Measurements from ENCODE around the gene SLC22A23.

SLC22A23 gene

GRCh38 chr6:3328145-3328544 lies 128.7 kb downstream of the SLC22A23 start:
- DNase-seq (ENCODE audit: low read depth in 1 of 2, low spot score in 1 of 2): no peak
- in situ Hi-C loops (cut with HindIII; ENCODE audit: low pct_unique_long_range_greater_than_20kb, low sequenced_read_pairs): no loop called here
- TF ChIP-seq JUND (IDR thresholded peaks at IDR 0.05; ENCODE audit: low read depth): no peak

DNA sequence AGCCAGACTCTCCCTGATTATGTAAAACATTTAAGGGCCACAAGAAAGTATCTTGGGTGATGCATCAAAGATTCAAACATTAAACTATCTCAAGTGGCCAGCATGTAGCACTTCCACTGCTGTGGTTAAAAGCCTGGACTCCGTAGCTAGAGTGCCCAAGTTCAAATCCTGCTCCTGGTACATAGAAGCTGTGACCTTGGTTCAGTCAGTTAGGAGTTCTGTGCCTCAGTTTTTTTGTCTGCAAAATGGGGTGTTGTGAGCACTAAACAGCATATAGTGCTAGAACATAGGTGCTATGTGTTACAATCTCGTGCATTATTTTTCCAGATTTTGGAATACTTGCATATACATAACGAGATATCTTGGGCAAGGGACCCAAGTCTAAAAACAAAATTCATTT lies 129.4 kb downstream of the SLC22A23 start:
- in situ Hi-C loops (cut with HindIII; ENCODE audit: low pct_unique_long_range_greater_than_20kb, low sequenced_read_pairs): no loop called here
- TF ChIP-seq JUND (IDR thresholded peaks at IDR 0.05; ENCODE audit: low read depth): no peak
- no peak for DNase-seq (ENCODE audit: low read depth in 1 of 2, low spot score in 1 of 2)

DNA sequence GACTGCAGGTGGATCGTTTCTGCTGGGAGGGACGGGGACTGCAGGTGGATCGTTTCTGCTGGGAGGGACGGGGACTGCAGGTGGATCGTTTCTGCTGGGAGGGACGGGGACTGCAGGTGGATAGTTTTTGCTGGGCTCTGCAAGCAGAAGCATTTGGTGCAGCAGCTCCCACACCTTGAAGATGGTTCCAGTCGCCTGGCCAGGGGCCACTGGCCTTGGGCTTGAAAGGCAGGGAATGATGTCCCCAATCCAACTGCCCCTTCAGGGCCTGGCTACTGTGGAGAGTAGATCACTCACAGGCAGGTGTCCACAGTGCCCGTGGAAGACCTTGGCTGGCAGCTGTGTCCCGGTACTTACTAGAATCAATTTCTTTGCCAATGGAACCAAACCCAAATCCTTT lies 129.9 kb downstream of the SLC22A23 start:
- in situ Hi-C loops (cut with HindIII; ENCODE audit: low pct_unique_long_range_greater_than_20kb, low sequenced_read_pairs): no loop called here
- DNase-seq (ENCODE audit: low read depth in 1 of 2, low spot score in 1 of 2): no peak
- TF ChIP-seq JUND (IDR thresholded peaks at IDR 0.05; ENCODE audit: low read depth): no peak

DNA sequence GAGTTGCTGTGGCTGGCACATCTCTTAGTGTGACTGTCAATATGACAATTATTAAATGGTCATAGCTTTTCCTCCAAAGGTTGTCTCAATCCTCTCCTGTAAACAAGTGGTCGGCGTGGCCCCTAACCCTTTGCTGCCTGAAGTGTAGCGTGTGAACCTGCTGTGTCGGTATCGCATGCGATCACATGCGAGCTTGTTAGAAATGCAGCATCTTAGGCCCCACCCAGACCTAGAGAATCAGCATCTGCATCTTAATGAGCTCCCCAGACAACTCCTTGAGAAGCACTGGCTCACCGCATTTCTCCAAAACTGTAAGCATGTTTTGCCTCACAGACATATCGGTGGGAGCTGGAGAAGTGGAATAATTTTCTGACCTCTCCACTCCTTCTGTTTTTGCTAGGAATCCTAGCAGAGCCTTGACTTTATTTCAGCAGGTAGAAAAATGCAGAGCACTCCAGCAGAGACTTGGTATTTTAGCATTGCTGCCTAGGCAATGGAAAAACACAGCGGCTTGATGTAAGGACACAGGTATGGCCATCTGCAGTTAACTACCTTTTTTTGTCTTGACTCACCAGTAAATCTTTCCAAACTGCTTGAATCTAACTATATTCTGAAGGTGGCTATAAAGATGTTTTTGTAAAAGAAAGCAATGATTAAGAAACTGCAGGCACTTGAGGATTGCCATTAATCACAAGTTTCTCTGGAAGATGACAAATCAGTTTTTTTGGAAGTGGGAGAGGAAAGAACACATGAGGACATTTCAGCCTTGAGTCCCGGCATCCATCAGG lies 130.5 kb downstream of the SLC22A23 start:
- no peak for DNase-seq (ENCODE audit: low read depth in 1 of 2, low spot score in 1 of 2)
- TF ChIP-seq JUND (IDR thresholded peaks at IDR 0.05; ENCODE audit: low read depth): no peak
- in situ Hi-C loops (cut with HindIII; ENCODE audit: low pct_unique_long_range_greater_than_20kb, low sequenced_read_pairs): no loop called here

DNA sequence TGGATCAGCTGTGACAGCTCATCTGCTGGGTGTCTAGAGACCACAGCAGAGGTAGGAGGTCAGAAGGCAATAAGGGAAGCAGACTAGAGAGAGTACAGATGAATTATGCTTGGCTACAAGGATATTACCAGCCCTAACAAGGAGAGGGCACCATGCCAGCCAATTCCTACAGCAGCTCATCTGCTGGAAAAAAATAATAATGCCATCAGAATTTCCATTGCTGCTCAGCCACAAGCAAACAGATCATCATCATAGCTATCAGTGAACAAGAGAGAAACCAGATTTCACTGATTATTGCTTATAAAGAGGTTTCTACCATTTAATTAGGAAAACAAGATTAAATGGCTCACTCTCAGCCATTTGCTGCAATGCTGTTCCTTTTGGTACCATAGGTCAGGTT lies 131.6 kb downstream of the SLC22A23 start:
- no peak for DNase-seq (ENCODE audit: low read depth in 1 of 2, low spot score in 1 of 2)
- in situ Hi-C loops (cut with HindIII; ENCODE audit: low pct_unique_long_range_greater_than_20kb, low sequenced_read_pairs): no loop called here
- TF ChIP-seq JUND (IDR thresholded peaks at IDR 0.05; ENCODE audit: low read depth): no peak

GRCh38 chr6:3324262-3324942 lies 132.4 kb downstream of the SLC22A23 start:
- TF ChIP-seq JUND (IDR thresholded peaks at IDR 0.05; ENCODE audit: low read depth): no peak
- no peak for DNase-seq (ENCODE audit: low read depth in 1 of 2, low spot score in 1 of 2)
- in situ Hi-C loops (cut with HindIII; ENCODE audit: low pct_unique_long_range_greater_than_20kb, low sequenced_read_pairs): no loop called here

DNA sequence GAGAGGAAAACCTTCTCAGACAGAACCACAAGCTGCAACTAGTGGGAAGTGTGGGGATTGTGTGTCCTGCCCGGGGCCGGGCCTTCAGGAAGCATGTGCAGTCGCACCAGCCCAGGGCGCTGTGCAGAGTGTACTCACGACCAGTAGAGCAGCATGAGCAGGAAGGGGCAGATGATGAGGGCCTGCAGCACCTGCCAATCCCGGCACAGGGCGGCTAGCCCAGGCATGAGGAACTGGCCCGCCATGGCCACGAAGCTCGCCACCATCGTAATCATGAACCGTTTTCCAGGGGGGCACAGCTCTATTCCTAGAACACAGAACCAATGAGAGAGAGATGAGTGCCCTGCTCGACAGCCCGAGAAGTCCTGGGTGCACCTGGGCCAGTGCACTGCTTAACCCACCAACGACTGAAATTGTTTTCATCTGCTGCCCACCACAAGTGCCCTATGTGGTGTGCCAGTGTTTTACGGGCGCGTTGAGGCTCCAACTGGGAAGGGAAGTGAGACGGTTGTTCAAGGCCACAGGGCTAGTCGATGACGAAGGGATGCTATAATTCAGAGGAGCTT lies 133.1 kb downstream of the SLC22A23 start:
- TF ChIP-seq JUND (IDR thresholded peaks at IDR 0.05; ENCODE audit: low read depth): no peak
- DNase-seq (ENCODE audit: low read depth in 1 of 2, low spot score in 1 of 2): no peak

DNA sequence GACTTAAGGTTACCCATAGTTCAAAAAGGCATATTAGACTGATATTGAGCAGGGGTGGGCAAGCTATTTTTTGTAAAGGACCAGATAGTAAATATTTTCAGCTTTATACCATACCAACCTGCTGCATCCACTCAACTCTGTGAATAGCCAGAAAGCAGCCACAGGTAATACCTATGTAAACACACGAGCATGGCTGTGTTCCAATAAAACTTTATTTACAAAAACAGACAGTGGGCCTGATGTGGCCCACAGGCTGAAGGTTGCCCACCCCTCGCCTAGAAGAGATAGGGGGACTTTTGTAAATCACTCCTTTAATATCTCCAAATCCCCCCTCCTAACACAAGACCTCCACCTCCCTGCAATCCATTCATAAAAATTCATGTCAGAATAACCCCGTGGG lies 133.7 kb downstream of the SLC22A23 start:
- in situ Hi-C loops (cut with HindIII; ENCODE audit: low pct_unique_long_range_greater_than_20kb, low sequenced_read_pairs): no loop called here
- TF ChIP-seq JUND (IDR thresholded peaks at IDR 0.05; ENCODE audit: low read depth): no peak
- no peak for DNase-seq (ENCODE audit: low read depth in 1 of 2, low spot score in 1 of 2)

More for the DNA sequence above, 133.1 kb downstream of the SLC22A23 start:
- in situ Hi-C loops (cut with HindIII; ENCODE audit: low pct_unique_long_range_greater_than_20kb, low sequenced_read_pairs): no loop called here

DNA sequence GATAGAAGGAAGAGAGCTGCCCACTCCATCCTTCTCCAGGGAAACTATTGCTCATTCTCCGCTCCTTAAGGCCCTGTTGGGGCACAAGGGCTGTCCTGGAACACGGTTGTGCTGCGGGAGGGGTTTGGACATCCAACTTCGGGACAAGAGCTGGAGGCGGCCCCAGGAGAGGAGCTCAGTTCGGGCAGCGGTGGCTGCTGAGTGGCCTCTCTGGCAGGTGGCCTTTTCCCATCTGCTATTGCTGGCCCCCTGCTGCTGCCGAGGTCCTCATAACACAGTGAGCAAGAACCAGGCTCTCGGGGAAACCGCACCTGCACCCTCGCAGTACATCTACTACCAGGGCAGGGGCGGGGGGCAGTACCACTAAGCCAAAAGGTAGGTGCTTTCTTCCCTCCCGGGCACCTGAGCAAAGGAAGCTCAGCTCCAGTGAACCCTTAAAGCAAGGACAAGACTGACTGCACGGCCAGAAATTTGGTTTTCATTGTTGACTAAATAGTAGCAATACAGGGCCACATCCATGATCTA lies 134.4 kb downstream of the SLC22A23 start:
- in situ Hi-C loops (cut with HindIII; ENCODE audit: low pct_unique_long_range_greater_than_20kb, low sequenced_read_pairs): no loop called here
- TF ChIP-seq JUND (IDR thresholded peaks at IDR 0.05; ENCODE audit: low read depth): no peak

DNA sequence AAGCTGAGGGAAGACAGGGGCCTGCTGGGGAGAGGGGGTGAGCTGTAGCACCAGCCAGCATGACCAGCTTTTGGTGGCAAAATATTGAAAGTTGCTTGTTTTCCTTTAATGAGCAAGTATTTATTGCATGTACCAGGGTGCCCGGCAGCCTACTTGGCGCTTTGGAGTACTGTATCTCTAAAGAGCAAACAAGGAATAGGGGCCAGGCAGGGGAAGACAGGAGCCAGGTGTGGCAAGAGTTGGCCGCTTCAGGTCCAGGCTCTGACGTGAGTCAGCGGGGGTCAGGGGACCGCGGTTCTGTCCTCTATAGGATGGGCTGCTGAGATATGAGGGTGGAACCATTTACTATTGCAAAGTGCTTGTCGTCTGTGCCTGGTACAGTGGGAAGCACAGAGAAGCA lies 135.0 kb downstream of the SLC22A23 start:
- TF ChIP-seq JUND (IDR thresholded peaks at IDR 0.05; ENCODE audit: low read depth): no peak
- in situ Hi-C loops (cut with HindIII; ENCODE audit: low pct_unique_long_range_greater_than_20kb, low sequenced_read_pairs): no loop called here
- no peak for DNase-seq (ENCODE audit: low read depth in 1 of 2, low spot score in 1 of 2)

More for the DNA sequence above, 134.4 kb downstream of the SLC22A23 start:
- DNase-seq (ENCODE audit: low read depth in 1 of 2, low spot score in 1 of 2): no peak

- in situ Hi-C loops (cut with HindIII; ENCODE audit: low pct_unique_long_range_greater_than_20kb, low sequenced_read_pairs): no loop called here
- TF ChIP-seq JUND (IDR thresholded peaks at IDR 0.05; ENCODE audit: low read depth): no peak
Measured at GRCh38 chr6:3321042-3321441, 135.8 kb downstream of the SLC22A23 start.

DNA sequence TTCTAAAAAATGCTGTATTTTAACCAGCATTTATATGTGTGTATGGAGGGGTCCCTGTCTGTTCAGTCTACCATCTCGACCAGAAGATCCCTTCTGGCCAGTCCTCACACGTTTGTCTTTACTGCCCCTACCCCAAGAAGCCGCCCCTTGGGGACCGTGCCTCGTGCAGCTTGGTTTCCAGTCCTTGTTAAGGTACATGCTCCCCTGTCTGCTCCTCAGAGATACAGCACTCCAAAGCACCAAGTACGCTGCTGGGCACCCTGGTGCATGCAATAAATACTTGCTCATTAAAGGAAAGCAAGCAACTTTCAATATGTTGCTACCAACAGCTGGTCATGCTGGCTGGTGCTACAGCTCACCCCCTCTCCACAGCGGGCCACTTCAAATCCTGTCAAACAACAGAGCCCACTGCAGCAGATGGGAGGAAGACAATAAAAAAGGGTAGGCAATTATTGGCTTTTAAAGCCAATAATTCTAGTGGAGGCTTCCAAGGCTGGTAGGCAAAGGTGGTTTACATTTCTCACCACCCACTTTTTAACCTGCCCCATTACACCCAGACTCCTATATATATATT lies 136.5 kb downstream of the SLC22A23 start:
- no peak for TF ChIP-seq JUND (IDR thresholded peaks at IDR 0.05; ENCODE audit: low read depth)
- in situ Hi-C loops (cut with HindIII; ENCODE audit: low pct_unique_long_range_greater_than_20kb, low sequenced_read_pairs): no loop called here
- no peak for DNase-seq (ENCODE audit: low read depth in 1 of 2, low spot score in 1 of 2)

More at GRCh38 chr6:3321042-3321441, 135.8 kb downstream of the SLC22A23 start:
- no peak for DNase-seq (ENCODE audit: low read depth in 1 of 2, low spot score in 1 of 2)

Data from T47D (cell line).